Rectal smooth muscle tissue (tissue), 1 donor: ENCODE results near the gene SUGCT.

ENCODE experiments used
- H3K27ac ChIP-seq: one replicate; pipeline ENCODE4 v1.7.0; 2013; ENCODE audit warnings: low read depth, low read length, inconsistent platforms
- H3K27me3 ChIP-seq: one replicate; pipeline ENCODE4 v1.7.0; 2013; ENCODE audit warnings: low read length; ENCODE audit not compliant: control insufficient read depth, insufficient read depth
- H3K36me3 ChIP-seq: one replicate; pipeline ENCODE4 v1.7.0; 2013; ENCODE audit warnings: low read length; ENCODE audit not compliant: control insufficient read depth, insufficient read depth
- H3K4me1 ChIP-seq: one replicate; pipeline ENCODE4 v1.7.0; 2013; ENCODE audit warnings: low read length; ENCODE audit not compliant: control insufficient read depth, insufficient read depth
- H3K4me3 ChIP-seq: one replicate; pipeline ENCODE4 v1.7.0; 2013; ENCODE audit warnings: low read length
- H3K9ac ChIP-seq: one replicate; pipeline ENCODE4 v1.7.0; 2013; ENCODE audit warnings: low read length

SUGCT gene

GRCh38 chr7:40570223-40570622 is 435.4 kb downstream of the SUGCT start:
- no peak overlapping the region for H3K4me3 ChIP-seq
- no peak overlapping the region for H3K9ac ChIP-seq
- no peaks in the 10 kb centered on the region for H3K4me1 ChIP-seq
- H3K36me3 ChIP-seq, result no peaks in the 10 kb centered on the region
- H3K27ac ChIP-seq, result no peak overlapping the region
- no peaks in the 10 kb centered on the region for H3K27me3 ChIP-seq

GRCh38 chr7:40571796-40572195 is 437.0 kb downstream of the SUGCT start:
- no peak overlapping the region for H3K4me3 ChIP-seq
- no peaks in the 10 kb centered on the region for H3K4me1 ChIP-seq
- H3K27me3 ChIP-seq, result no peaks in the 10 kb centered on the region
- no peak overlapping the region for H3K9ac ChIP-seq
- no peaks in the 10 kb centered on the region for H3K36me3 ChIP-seq
- H3K27ac ChIP-seq, result no peak overlapping the region

GRCh38 chr7:40572810-40573465 is 438.1 kb downstream of the SUGCT start:
- Histone ChIP-seq H3K9ac (no peak overlapping the region), H3K4me1 (no peaks in the 10 kb centered on the region), H3K4me3 (no peak overlapping the region), H3K27me3 (no peaks in the 10 kb centered on the region), H3K27ac (no peak overlapping the region), H3K36me3 (no peaks in the 10 kb centered on the region)

- no peak overlapping the region for H3K4me3 ChIP-seq
- H3K9ac ChIP-seq, result no peak overlapping the region
- H3K27me3 ChIP-seq, result no peaks in the 10 kb centered on the region
- no peaks in the 10 kb centered on the region for H3K4me1 ChIP-seq
- H3K27ac ChIP-seq, result no peak overlapping the region
- H3K36me3 ChIP-seq, result no peaks in the 10 kb centered on the region
Measured at GRCh38 chr7:40579401-40579800, 444.6 kb downstream of the SUGCT start.

- Histone ChIP-seq H3K27me3 (no peaks in the 10 kb centered on the region), H3K4me1 (no peaks in the 10 kb centered on the region), H3K36me3 (no peaks in the 10 kb centered on the region), H3K27ac (no peak overlapping the region), H3K4me3 (no peak overlapping the region), H3K9ac (no peak overlapping the region)
Measured at GRCh38 chr7:40580776-40581175, 446.0 kb downstream of the SUGCT start.

GRCh38 chr7:40582539-40582938 is 447.7 kb downstream of the SUGCT start:
- no peak overlapping the region for H3K27ac ChIP-seq
- H3K27me3 ChIP-seq, result no peaks in the 10 kb centered on the region
- no peaks in the 10 kb centered on the region for H3K36me3 ChIP-seq
- H3K4me1 ChIP-seq, result no peaks in the 10 kb centered on the region
- H3K9ac ChIP-seq, result no peak overlapping the region
- H3K4me3 ChIP-seq, result no peak overlapping the region

GRCh38 chr7:40583667-40584444 is 449.1 kb downstream of the SUGCT start:
- H3K4me1 ChIP-seq, result no peaks in the 10 kb centered on the region
- H3K27me3 ChIP-seq, result no peaks in the 10 kb centered on the region
- H3K36me3 ChIP-seq, result no peaks in the 10 kb centered on the region
- H3K27ac ChIP-seq, result no peak overlapping the region
- H3K4me3 ChIP-seq, result no peak overlapping the region
- H3K9ac ChIP-seq, result no peak overlapping the region

GRCh38 chr7:40584667-40585433 is 450.0 kb downstream of the SUGCT start:
- Histone ChIP-seq H3K27ac (no peak overlapping the region), H3K4me1 (no peaks in the 10 kb centered on the region), H3K9ac (no peak overlapping the region), H3K4me3 (no peak overlapping the region), H3K27me3 (no peaks in the 10 kb centered on the region), H3K36me3 (no peaks in the 10 kb centered on the region)

- H3K27ac ChIP-seq, result no peak overlapping the region
- H3K27me3 ChIP-seq, result no peaks in the 10 kb centered on the region
- no peaks in the 10 kb centered on the region for H3K36me3 ChIP-seq
- H3K4me1 ChIP-seq, result no peaks in the 10 kb centered on the region
- H3K9ac ChIP-seq, result no peak overlapping the region
- no peak overlapping the region for H3K4me3 ChIP-seq
Measured at GRCh38 chr7:40586197-40586596, 451.4 kb downstream of the SUGCT start.

- no peaks in the 10 kb centered on the region for H3K27me3 ChIP-seq
- H3K36me3 ChIP-seq, result no peaks in the 10 kb centered on the region
- no peak overlapping the region for H3K4me3 ChIP-seq
- H3K4me1 ChIP-seq, result no peaks in the 10 kb centered on the region
- H3K9ac ChIP-seq, result no peak overlapping the region
- H3K27ac ChIP-seq, result no peak overlapping the region
Measured at GRCh38 chr7:40587419-40587818, 452.6 kb downstream of the SUGCT start.

GRCh38 chr7:40595129-40595528 is 460.3 kb downstream of the SUGCT start:
- H3K4me1 ChIP-seq, result no peaks in the 10 kb centered on the region
- no peak overlapping the region for H3K4me3 ChIP-seq
- no peaks in the 10 kb centered on the region for H3K27me3 ChIP-seq
- H3K36me3 ChIP-seq, result no peaks in the 10 kb centered on the region
- no peak overlapping the region for H3K9ac ChIP-seq
- no peak overlapping the region for H3K27ac ChIP-seq

GRCh38 chr7:40595832-40596231 is 461.0 kb downstream of the SUGCT start:
- H3K4me3 ChIP-seq, result no peak overlapping the region
- H3K27ac ChIP-seq, result no peak overlapping the region

More at GRCh38 chr7:40595832-40596231, 461.0 kb downstream of the SUGCT start:
- Histone ChIP-seq H3K4me1 (no peaks in the 10 kb centered on the region), H3K9ac (no peak overlapping the region), H3K36me3 (no peaks in the 10 kb centered on the region), H3K27me3 (no peaks in the 10 kb centered on the region)
